ENCODE results near the gene MRPL11. TPM values are rescaled to one million over a fixed set of nuclear protein-coding genes. Genes with fewer than 3 reads are reported as not detected.
A peak's percentile ranks its signal among the peaks of the same experiment; 100 is the strongest.

The MRPL11 gene
- total RNA-seq, 1 experiment from 2014 or later: 138 TPM

DNA sequence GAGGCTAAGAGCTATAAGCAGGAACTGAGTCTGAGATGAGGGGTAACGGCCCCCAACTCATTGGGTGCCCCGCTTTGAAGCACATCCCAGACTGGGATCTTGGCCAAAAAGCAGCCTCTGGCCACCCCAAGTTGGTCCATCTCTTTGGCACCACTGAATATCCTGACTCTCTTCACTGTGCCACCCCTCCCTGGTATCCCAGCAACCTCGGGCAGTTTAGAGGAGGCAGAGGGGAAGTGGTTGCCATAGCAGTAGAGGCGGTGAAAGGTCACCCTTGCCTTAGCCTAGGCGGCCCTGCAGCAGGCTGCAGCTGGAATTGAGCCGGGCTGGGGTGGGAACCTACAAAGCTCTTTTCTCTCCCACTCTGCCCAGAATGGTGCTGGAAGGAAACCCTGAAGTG is 29.1 kb upstream of the MRPL11 start:
- Histone ChIP-seq H3F3A (ENCODE audit: insufficient read depth, low read depth) (peaks cover 14% of the 10 kb centered on the region; the same call in 1 of the 2 replicates), H2AFZ (no peak overlapping the region), H3K9me2 (ENCODE audit: insufficient read depth) (no peaks in the 10 kb centered on the region), H3K79me2 (ENCODE audit: low read depth) (no peaks in the 10 kb centered on the region), H4K20me1 (ENCODE audit: insufficient read depth) (no peaks in the 10 kb centered on the region), H3K9me3 (ENCODE audit: insufficient read depth, low read depth) (no peaks in the 10 kb centered on the region), H3K27me3 (ENCODE audit: insufficient read depth, low read depth) (no peaks in the 10 kb centered on the region), H3K4me3 (peak overlapping the region; percentile 90), H3K36me3 (ENCODE audit: low read depth) (no peaks in the 10 kb centered on the region), H3K27ac (no peak overlapping the region), H3K4me1 (replicated peaks; ENCODE audit: insufficient read depth) (peaks cover 10% of the 10 kb centered on the region), H3K4me2 (peak overlapping the region; percentile 98)
- CTCF ChIA-PET: no interaction called here
- intact Hi-C loops (cut with micrococcal nuclease; ENCODE audit: unreplicated experiment): loop anchor here (2.0 kb wide), 1 partner anchor 29 kb away; the partner anchor contains the start of gene MRPL11
- POLR2A ChIA-PET (ENCODE audit: unreplicated experiment): no interaction called here
- BruUV-seq (replicated peaks): no TSS peak
- DNase-seq: peak in 1 of 2 experiments; percentile 34
- TF ChIP-seq, protein P1, sequence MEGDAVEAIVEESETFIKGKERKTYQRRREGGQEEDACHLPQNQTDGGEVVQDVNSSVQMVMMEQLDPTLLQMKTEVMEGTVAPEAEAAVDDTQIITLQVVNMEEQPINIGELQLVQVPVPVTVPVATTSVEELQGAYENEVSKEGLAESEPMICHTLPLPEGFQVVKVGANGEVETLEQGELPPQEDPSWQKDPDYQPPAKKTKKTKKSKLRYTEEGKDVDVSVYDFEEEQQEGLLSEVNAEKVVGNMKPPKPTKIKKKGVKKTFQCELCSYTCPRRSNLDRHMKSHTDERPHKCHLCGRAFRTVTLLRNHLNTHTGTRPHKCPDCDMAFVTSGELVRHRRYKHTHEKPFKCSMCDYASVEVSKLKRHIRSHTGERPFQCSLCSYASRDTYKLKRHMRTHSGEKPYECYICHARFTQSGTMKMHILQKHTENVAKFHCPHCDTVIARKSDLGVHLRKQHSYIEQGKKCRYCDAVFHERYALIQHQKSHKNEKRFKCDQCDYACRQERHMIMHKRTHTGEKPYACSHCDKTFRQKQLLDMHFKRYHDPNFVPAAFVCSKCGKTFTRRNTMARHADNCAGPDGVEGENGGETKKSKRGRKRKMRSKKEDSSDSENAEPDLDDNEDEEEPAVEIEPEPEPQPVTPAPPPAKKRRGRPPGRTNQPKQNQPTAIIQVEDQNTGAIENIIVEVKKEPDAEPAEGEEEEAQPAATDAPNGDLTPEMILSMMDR (conservative IDR thresholded peaks at IDR 0.05): no peak
- TF ChIP-seq EZH2 (IDR thresholded peaks at IDR 0.05; ENCODE audit: low read depth): no peak

DNA sequence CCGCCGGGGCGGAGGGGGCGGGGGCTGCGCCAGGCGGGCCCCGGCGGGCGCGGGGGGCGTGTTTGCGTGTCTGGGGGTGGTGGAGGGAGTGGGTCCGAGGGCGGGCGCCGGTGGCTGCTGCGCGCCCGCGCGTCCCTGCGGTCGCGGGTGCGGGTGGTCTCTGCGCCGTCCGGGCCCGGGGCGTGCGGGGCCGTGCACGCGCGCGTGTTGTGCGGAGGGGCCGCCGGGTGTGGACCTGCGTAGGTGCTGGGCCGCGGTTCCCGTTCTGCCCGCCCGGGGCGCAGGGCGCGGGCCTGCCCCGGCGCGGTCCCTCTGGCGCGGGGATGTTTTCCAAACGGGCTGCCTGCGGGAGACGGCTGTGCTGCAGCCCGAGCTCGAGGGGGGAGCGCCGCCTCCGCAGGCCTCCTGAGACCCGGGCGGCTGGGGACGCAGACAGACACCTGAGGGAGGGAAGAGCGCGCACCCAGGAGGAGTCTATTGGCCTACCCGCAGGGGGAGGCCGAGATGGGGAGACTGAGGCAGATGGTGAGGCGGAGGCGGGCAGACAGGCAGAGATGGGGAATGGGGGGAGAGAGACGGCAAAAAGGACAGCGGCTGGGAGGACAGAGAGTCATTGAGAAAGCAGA is 28.5 kb upstream of the MRPL11 start:
- Histone ChIP-seq H3K36me3 (ENCODE audit: low read depth) (no peaks in the 10 kb centered on the region), H3K79me2 (ENCODE audit: low read depth) (no peaks in the 10 kb centered on the region), H2AFZ (peak overlapping the region; percentile 75), H4K20me1 (ENCODE audit: insufficient read depth) (no peaks in the 10 kb centered on the region), H3K4me3 (peak overlapping the region; percentile 90), H3K4me1 (replicated peaks; ENCODE audit: insufficient read depth) (peaks cover 10% of the 10 kb centered on the region), H3K27me3 (ENCODE audit: insufficient read depth, low read depth) (no peaks in the 10 kb centered on the region), H3F3A (ENCODE audit: insufficient read depth, low read depth) (peaks cover 14% of the 10 kb centered on the region; the same call in 1 of the 2 replicates), H3K27ac (no peak overlapping the region), H3K9me2 (ENCODE audit: insufficient read depth) (no peaks in the 10 kb centered on the region), H3K4me2 (peak overlapping the region; percentile 98), H3K9me3 (ENCODE audit: insufficient read depth, low read depth) (no peaks in the 10 kb centered on the region)
- intact Hi-C loops (cut with micrococcal nuclease; ENCODE audit: unreplicated experiment): loop anchor here (2.0 kb wide), 1 partner anchor 28 kb away; the partner anchor contains the start of gene MRPL11
- TF ChIP-seq, protein P1 (conservative IDR thresholded peaks at IDR 0.05): peak; percentile 49; the same call in 1 of the 2 replicates
- no peak for TF ChIP-seq EZH2 (IDR thresholded peaks at IDR 0.05; ENCODE audit: low read depth)
- CTCF ChIA-PET: interaction anchor here (0.7 to 1.1 kb wide), 6 partner anchors 12 to 149 kb away, joined by 3 to 19 read pairs (median 6); partner anchors contain the start of genes MRPL11 and RBM14
- POLR2A ChIA-PET (ENCODE audit: unreplicated experiment): interaction anchor here (0.8 to 1.1 kb wide), 3 partner anchors 12 to 45 kb away, joined by 4 to 17 read pairs (median 13); partner anchors contain the start of gene MRPL11
- BruUV-seq (replicated peaks): no TSS peak
- peak in 1 of 2 experiments; percentile 62 for DNase-seq

DNA sequence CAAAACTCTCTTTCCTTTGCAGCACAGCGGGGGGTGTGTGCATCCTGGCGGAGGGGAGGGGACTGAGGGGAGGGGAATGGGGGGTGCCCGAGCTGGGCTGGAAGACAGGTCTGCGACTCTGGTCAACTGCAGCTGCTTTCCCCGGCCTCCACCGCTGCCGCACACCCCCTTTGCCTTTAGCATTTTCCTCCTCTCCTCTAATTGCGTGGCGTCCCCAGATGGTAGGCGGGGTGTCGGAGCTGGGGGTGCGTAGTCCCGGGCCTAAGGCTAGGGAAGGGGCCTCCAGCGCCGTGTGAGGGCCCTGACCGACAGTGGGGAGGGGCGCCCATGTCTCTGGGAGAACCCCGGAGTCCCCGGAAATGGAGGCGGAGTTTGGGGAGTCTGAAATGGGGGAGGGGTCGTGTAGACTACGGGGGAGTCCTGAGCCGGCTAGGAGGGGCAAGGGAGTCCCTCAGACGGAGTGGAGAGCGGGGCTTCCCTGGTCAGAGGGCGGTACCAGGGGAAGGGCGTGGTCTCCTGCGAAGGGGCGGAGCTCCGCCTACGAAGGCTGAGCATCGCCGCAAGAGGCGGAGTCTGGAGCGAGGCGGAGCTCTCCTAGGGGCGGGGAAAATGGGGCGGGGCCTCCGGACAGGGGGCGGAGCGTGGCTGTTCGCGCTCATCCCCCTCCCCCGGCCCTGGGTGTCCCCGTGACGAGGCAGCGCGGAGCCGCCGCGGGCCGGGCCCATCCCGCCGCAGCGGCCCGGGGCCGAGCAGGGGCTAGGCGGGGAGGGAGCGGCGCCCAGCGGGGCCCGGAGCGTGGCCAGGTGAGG is 27.8 kb upstream of the MRPL11 start, which contains the start of gene PELI3:
PELI3 (plus strand) TSS at position 681 of the 809 bp plus-strand sequence. CDS start 1,224 bp downstream, outside the sequence.
- CTCF ChIA-PET: interaction anchor here (0.6 to 1.1 kb wide), 11 partner anchors 11 to 846 kb away, joined by 3 to 19 read pairs (median 4); partner anchors contain the start of genes MRPL11, RBM14 and ZDHHC24
- H3F3A ChIP-seq (ENCODE audit: insufficient read depth, low read depth): peaks cover 14% of the 10 kb centered on the region; the same call in 1 of the 2 replicates
- no peak within 1 kb of the TSS for H3K27ac ChIP-seq
- no peak for TF ChIP-seq EZH2 (IDR thresholded peaks at IDR 0.05; ENCODE audit: low read depth)
- TF ChIP-seq, protein P1 (conservative IDR thresholded peaks at IDR 0.05): no peak
- H3K27me3 ChIP-seq (ENCODE audit: insufficient read depth, low read depth): no peaks in the 10 kb centered on the region
- H3K4me1 ChIP-seq (replicated peaks; ENCODE audit: insufficient read depth): peaks cover 10% of the 10 kb centered on the region
- H4K20me1 ChIP-seq (ENCODE audit: insufficient read depth): no peaks in the 10 kb centered on the region
- no peaks in the 10 kb centered on the region for H3K79me2 ChIP-seq (ENCODE audit: low read depth)
- H3K4me2 ChIP-seq: peak within 1 kb of the TSS; percentile 98
- H2AFZ ChIP-seq: peak within 1 kb of the TSS; percentile 83
- peak; percentile 77 to 95 for DNase-seq
- H3K9me3 ChIP-seq (ENCODE audit: insufficient read depth, low read depth): no peaks in the 10 kb centered on the region
- intact Hi-C loops (cut with micrococcal nuclease; ENCODE audit: unreplicated experiment): loop anchor here (2.0 kb wide), 1 partner anchor 28 kb away; the partner anchor contains the start of gene MRPL11
- no peaks in the 10 kb centered on the region for H3K9me2 ChIP-seq (ENCODE audit: insufficient read depth)
- H3K4me3 ChIP-seq: peak within 1 kb of the TSS; percentile 90
- POLR2A ChIA-PET (ENCODE audit: unreplicated experiment): interaction anchor here (0.6 to 1.1 kb wide), 11 partner anchors 13 to 505 kb away, joined by 3 to 19 read pairs (median 4); partner anchors contain the start of gene MRPL11
- H3K36me3 ChIP-seq (ENCODE audit: low read depth): no peaks in the 10 kb centered on the region
- BruUV-seq (replicated peaks): no TSS peak

Measured in PC-9 (cell line).